ENCODE measurements around the gene EPHA10. TPM values are rescaled to one million over a fixed set of nuclear protein-coding genes. Genes with fewer than 3 reads are reported as not detected.

Gene EPHA10
- polyA plus RNA-seq, 2 of the 4 experiments (the other 2 are of a cell fraction): 0.35 to 0.53 TPM

DNA sequence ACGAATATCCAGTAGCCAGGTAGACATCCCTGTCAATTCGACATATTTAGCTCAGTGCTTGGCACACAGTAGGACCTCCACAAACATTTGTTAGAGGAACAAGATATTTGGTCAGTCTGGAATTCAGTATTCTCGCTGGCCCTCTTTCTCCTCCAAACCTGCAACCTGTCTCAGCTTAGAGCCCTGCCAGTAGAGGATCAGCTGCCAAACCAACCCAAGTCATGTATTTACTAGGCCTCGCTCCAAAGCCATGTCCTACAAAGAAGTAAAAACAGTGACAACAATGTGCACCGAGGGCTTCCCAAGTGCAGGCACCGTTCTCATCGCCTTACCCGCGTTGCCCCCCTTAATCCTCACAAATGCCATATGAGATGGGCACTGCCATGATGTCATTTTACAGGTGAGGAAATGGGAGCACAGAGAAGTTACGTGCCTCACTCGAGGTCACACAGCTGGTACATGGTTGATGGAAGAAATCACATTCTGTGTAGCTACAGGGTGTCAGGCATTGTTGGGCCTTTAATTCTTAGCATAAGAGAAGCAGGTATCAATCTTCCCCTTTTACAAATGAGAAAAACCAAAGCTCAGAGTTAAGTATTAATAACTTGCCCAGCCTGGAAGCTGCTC lies 98.6 kb downstream of the EPHA10 start:
- Histone ChIP-seq H3K27ac (no peak overlapping the region), H3K4me1 (no peaks in the 10 kb centered on the region), H3K4me3 (no peak overlapping the region), H3K4me2 (no peak overlapping the region), H3K9me3 (no peaks in the 10 kb centered on the region)
- FAIRE-seq: no peak
- ChIA-PET POLR2A (no interaction called here), CTCF (interaction anchor here (2.5 kb wide), 2 partner anchors 16 to 63 kb away, joined by 9 to 13 read pairs; no protein-coding TSS in a partner anchor)
- no peak for DNase-seq (ENCODE audit: low read depth in 1 of 2, low spot score in 1 of 2)
- ATAC-seq: no peak
- WGBS (ENCODE audit: missing lambda C conversion rate): 65% methylated on average over 11 of the region's 11 CpGs
- TF ChIP-seq KDM5A (IDR thresholded peaks at IDR 0.05): no peak
- no peak for TF ChIP-seq BCL3 (IDR thresholded peaks at IDR 0.05)
- TF ChIP-seq TFCP2L1 (CRISPR knock-in tag; IDR thresholded peaks at IDR 0.05): no peak
- no peak for TF ChIP-seq CHD2 (IDR thresholded peaks at IDR 0.05; ENCODE audit: low read length, partially characterized antibody)

Small RNA genes within 50 kb of the gene (small RNA-seq; reads per million reads assigned to genes)
- gene RF00019: 0 reads per million in 6 experiments

Other genes starting within 250 kb of the EPHA10 start
- gene SNIP1, start 210.8 kb downstream of the EPHA10 start, polyA plus RNA-seq (2011; rRNA removed): 7.8 and 9.0 TPM in 2 replicates
- gene SNIP1, start 210.8 kb downstream of the EPHA10 start, polyA plus RNA-seq (2017; fragmentation: RNase III; extraction: RNeasy Plus Mini Kit Qiagen cat#74134 plus additional on column Dnase treatment): 5.3 to 6.6 TPM (median 6.5 TPM) in 3 replicates
- not detected in 2 replicates for gene DNALI1, start 208.2 kb downstream of the EPHA10 start, polyA plus RNA-seq (2011; rRNA removed)
- not detected in 3 replicates for gene DNALI1, start 208.2 kb downstream of the EPHA10 start, polyA plus RNA-seq (2017; fragmentation: RNase III; extraction: RNeasy Plus Mini Kit Qiagen cat#74134 plus additional on column Dnase treatment)
- gene GNL2, start 169.2 kb downstream of the EPHA10 start, polyA plus RNA-seq (2011; rRNA removed): 50.2 and 69.2 TPM in 2 replicates
- 49.8 to 58.3 TPM (median 50.1 TPM) in 3 replicates for gene GNL2, start 169.2 kb downstream of the EPHA10 start, polyA plus RNA-seq (2017; fragmentation: RNase III; extraction: RNeasy Plus Mini Kit Qiagen cat#74134 plus additional on column Dnase treatment)
- gene RSPO1, start 130.2 kb downstream of the EPHA10 start, polyA plus RNA-seq (2011; rRNA removed): 0.07 TPM in 1 of 2 replicates, not detected in the other
- 0.05 to 0.12 TPM in 2 of 3 replicates, not detected in the other for gene RSPO1, start 130.2 kb downstream of the EPHA10 start, polyA plus RNA-seq (2017; fragmentation: RNase III; extraction: RNeasy Plus Mini Kit Qiagen cat#74134 plus additional on column Dnase treatment)
- 24.2 and 26.8 TPM in 2 replicates for gene CDCA8, start 72.6 kb downstream of the EPHA10 start, polyA plus RNA-seq (2011; rRNA removed)
- 31.4 to 37.1 TPM (median 32.1 TPM) in 3 replicates for gene CDCA8, start 72.6 kb downstream of the EPHA10 start, polyA plus RNA-seq (2017; fragmentation: RNase III; extraction: RNeasy Plus Mini Kit Qiagen cat#74134 plus additional on column Dnase treatment)
- 8.9 and 12.6 TPM in 2 replicates for gene MANEAL, start 28.7 kb upstream of the EPHA10 start, polyA plus RNA-seq (2011; rRNA removed)
- 13.8 to 15.5 TPM (median 15.5 TPM) in 3 replicates for gene MANEAL, start 28.7 kb upstream of the EPHA10 start, polyA plus RNA-seq (2017; fragmentation: RNase III; extraction: RNeasy Plus Mini Kit Qiagen cat#74134 plus additional on column Dnase treatment)
- 21.3 and 24.2 TPM in 2 replicates for gene C1orf122, start 42.7 kb upstream of the EPHA10 start, polyA plus RNA-seq (2011; rRNA removed)
- gene C1orf122, start 42.7 kb upstream of the EPHA10 start, polyA plus RNA-seq (2017; fragmentation: RNase III; extraction: RNeasy Plus Mini Kit Qiagen cat#74134 plus additional on column Dnase treatment): 26.8 to 29.6 TPM (median 29.1 TPM) in 3 replicates
- gene YRDC, start 43.1 kb upstream of the EPHA10 start, polyA plus RNA-seq (2011; rRNA removed): 21.0 and 21.7 TPM in 2 replicates
- gene YRDC, start 43.1 kb upstream of the EPHA10 start, polyA plus RNA-seq (2017; fragmentation: RNase III; extraction: RNeasy Plus Mini Kit Qiagen cat#74134 plus additional on column Dnase treatment): 12.2 to 12.8 TPM (median 12.3 TPM) in 3 replicates
- gene MTF1, start 94.5 kb upstream of the EPHA10 start, polyA plus RNA-seq (2011; rRNA removed): 6.7 and 9.5 TPM in 2 replicates
- gene MTF1, start 94.5 kb upstream of the EPHA10 start, polyA plus RNA-seq (2017; fragmentation: RNase III; extraction: RNeasy Plus Mini Kit Qiagen cat#74134 plus additional on column Dnase treatment): 3.8 to 4.1 TPM (median 4.0 TPM) in 3 replicates
- gene INPP5B, start 181.9 kb upstream of the EPHA10 start, polyA plus RNA-seq (2011; rRNA removed): 11.1 and 11.5 TPM in 2 replicates
- 4.3 to 5.7 TPM (median 4.9 TPM) in 3 replicates for gene INPP5B, start 181.9 kb upstream of the EPHA10 start, polyA plus RNA-seq (2017; fragmentation: RNase III; extraction: RNeasy Plus Mini Kit Qiagen cat#74134 plus additional on column Dnase treatment)
- gene SF3A3, start 224.9 kb upstream of the EPHA10 start, polyA plus RNA-seq (2011; rRNA removed): 53.5 and 62.6 TPM in 2 replicates
- gene SF3A3, start 224.9 kb upstream of the EPHA10 start, polyA plus RNA-seq (2017; fragmentation: RNase III; extraction: RNeasy Plus Mini Kit Qiagen cat#74134 plus additional on column Dnase treatment): 99.2 to 101 TPM (median 101 TPM) in 3 replicates
- gene FHL3, start 240.4 kb upstream of the EPHA10 start, polyA plus RNA-seq (2011; rRNA removed): 1.4 and 2.0 TPM in 2 replicates
- 4.3 to 5.9 TPM (median 5.4 TPM) in 3 replicates for gene FHL3, start 240.4 kb upstream of the EPHA10 start, polyA plus RNA-seq (2017; fragmentation: RNase III; extraction: RNeasy Plus Mini Kit Qiagen cat#74134 plus additional on column Dnase treatment)
- 27.0 and 37.6 TPM in 2 replicates for gene UTP11, start 247.6 kb upstream of the EPHA10 start, polyA plus RNA-seq (2011; rRNA removed)
- gene UTP11, start 247.6 kb upstream of the EPHA10 start, polyA plus RNA-seq (2017; fragmentation: RNase III; extraction: RNeasy Plus Mini Kit Qiagen cat#74134 plus additional on column Dnase treatment): 43.1 to 53.1 TPM (median 44.8 TPM) in 3 replicates